GM12878 (cell line): ENCODE results near the gene PCDHB3.

ENCODE experiments used
- SMARCA5 ChIP-seq: fragments of 450-650 bp; IDR thresholded peaks from 2 replicates; pipeline ENCODE4 v1.6.1; 2017; ENCODE audit warnings: mild to moderate bottlenecking
- SUZ12 ChIP-seq: fragments of 200-600 bp; sonication (generic); IDR thresholded peaks from one replicate; pipeline ENCODE4 v1.6.1; 2018; ENCODE audit warnings: antibody characterized with exemption, mild to moderate bottlenecking; ENCODE audit not compliant: unreplicated experiment
- ZBED1 ChIP-seq: IDR thresholded peaks from 2 replicates; pipeline ENCODE4 v1.6.1; 2016; ENCODE audit warnings: borderline replicate concordance
- TF ChIP-seq, protein P1 (sequence below), 3 experiments: IDR thresholded peaks in 2 of 3; conservative IDR thresholded peaks in 1 of 3; 2 replicates each; pipeline ENCODE4 v1.5.1; 2011; ENCODE audit warnings: low read depth in 3 of 3, low read length in 3 of 3, mild to moderate bottlenecking in 3 of 3, control low read depth in 2 of 3, moderate library complexity in 2 of 3, inconsistent platforms in 1 of 3, mixed read lengths in 1 of 3; ENCODE audit not compliant: control insufficient read depth in 2 of 3, insufficient read depth in 1 of 3; ENCODE audit errors: extremely low read depth in 1 of 3

DNA sequence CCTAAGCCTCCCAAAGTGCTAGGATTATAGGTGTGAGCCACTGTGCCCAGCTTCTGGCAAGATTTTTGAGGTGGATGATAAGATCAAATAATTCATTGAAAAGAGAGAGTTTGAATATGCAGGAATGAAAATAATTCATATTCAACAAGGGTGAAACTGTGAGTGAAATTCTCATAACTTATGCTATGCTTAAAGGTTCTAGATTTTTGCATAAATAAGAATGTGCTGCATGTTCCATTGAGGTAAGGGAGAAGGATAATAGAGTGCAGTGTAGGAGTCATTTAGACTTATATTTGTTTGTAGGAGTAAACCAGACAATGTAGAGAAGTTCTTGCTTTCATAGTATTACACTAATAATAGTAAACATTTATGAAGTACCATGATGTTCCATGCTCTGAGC, 18.0 kb upstream of the PCDHB3 start:
- TF ChIP-seq, protein P1, sequence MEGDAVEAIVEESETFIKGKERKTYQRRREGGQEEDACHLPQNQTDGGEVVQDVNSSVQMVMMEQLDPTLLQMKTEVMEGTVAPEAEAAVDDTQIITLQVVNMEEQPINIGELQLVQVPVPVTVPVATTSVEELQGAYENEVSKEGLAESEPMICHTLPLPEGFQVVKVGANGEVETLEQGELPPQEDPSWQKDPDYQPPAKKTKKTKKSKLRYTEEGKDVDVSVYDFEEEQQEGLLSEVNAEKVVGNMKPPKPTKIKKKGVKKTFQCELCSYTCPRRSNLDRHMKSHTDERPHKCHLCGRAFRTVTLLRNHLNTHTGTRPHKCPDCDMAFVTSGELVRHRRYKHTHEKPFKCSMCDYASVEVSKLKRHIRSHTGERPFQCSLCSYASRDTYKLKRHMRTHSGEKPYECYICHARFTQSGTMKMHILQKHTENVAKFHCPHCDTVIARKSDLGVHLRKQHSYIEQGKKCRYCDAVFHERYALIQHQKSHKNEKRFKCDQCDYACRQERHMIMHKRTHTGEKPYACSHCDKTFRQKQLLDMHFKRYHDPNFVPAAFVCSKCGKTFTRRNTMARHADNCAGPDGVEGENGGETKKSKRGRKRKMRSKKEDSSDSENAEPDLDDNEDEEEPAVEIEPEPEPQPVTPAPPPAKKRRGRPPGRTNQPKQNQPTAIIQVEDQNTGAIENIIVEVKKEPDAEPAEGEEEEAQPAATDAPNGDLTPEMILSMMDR (IDR thresholded peaks at IDR 0.05 in 2 of 3, conservative IDR thresholded peaks at IDR 0.05 in 1 of 3; ENCODE audit: control insufficient read depth in 2 of 3, extremely low read depth in 1 of 3, insufficient read depth in 1 of 3, low read depth in 3 of 3, low read length in 3 of 3), result no peak
- no peak for TF ChIP-seq SUZ12
- TF ChIP-seq SMARCA5, result no peak
- no peak for TF ChIP-seq ZBED1
